HCT116 (cell line): ENCODE measurements around the gene KRI1.

Experiments used
- ATF3 ChIP-seq: IDR thresholded peaks from 2 replicates; pipeline ENCODE4 v1.6.1; 2012
- CTCF ChIP-seq, 3 experiments: fragments of 200-600 bp in 1 of 3; sonication (generic) in 1 of 3; IDR thresholded peaks in 2 of 3; conservative IDR thresholded peaks in 1 of 3; 2 replicates each; pipeline ENCODE4 v1.5.1; 2012 to 2017; ENCODE audit warnings: low read depth in 2 of 3, low read length in 2 of 3, antibody characterized with exemption in 1 of 3, borderline replicate concordance in 1 of 3, control low read depth in 1 of 3, mild to moderate bottlenecking in 1 of 3, mixed read lengths in 1 of 3, mixed run types in 1 of 3, moderate library complexity in 1 of 3; ENCODE audit not compliant: insufficient read depth in 1 of 3
- EZH2 ChIP-seq: fragments of 200-600 bp; sonication (generic); IDR thresholded peaks from 2 replicates; pipeline ENCODE4 v1.6.1; 2017; ENCODE audit warnings: antibody characterized with exemption, mixed run types
- FOSL1 ChIP-seq: IDR thresholded peaks from 2 replicates; pipeline ENCODE4 v1.6.1; 2012; ENCODE audit warnings: low read depth
- JUND ChIP-seq: IDR thresholded peaks from 2 replicates; pipeline ENCODE4 v1.6.1; 2012
- MAX ChIP-seq: IDR thresholded peaks from 2 replicates; pipeline ENCODE4 v1.6.1; 2012
- POLR2A ChIP-seq: IDR thresholded peaks from 2 replicates; pipeline ENCODE4 v1.7.0; 2011; ENCODE audit warnings: borderline replicate concordance; ENCODE audit not compliant: insufficient read depth, insufficient read length; ENCODE audit errors: extremely low read depth
- POLR2AphosphoS5 ChIP-seq: IDR thresholded peaks from 2 replicates; pipeline ENCODE4 v1.6.1; 2011; ENCODE audit warnings: mild to moderate bottlenecking, low read depth, low read length, moderate library complexity
- RAD21 ChIP-seq: IDR thresholded peaks from 2 replicates; pipeline ENCODE4 v1.6.1; 2012; ENCODE audit warnings: low read depth, mild to moderate bottlenecking
- SP1 ChIP-seq: IDR thresholded peaks from 2 replicates; pipeline ENCODE4 v1.6.1; 2012; ENCODE audit warnings: low read depth
- SRF ChIP-seq: IDR thresholded peaks from 2 replicates; pipeline ENCODE4 v1.6.1; 2012; ENCODE audit warnings: low read depth
- TCF7L2 ChIP-seq: IDR thresholded peaks from 2 replicates; pipeline ENCODE4 v1.7.0; 2011; ENCODE audit warnings: borderline replicate concordance, inconsistent platforms; ENCODE audit not compliant: insufficient read depth, insufficient read length; ENCODE audit errors: extremely low read depth
- ZNF274 ChIP-seq: fragments of 200-500 bp; sonication (Bioruptor generic); IDR thresholded peaks from 2 replicates; pipeline ENCODE4 v1.6.1; 2014; ENCODE audit warnings: mild to moderate bottlenecking, low read depth, low read length, inconsistent platforms
- TF ChIP-seq, protein P1 (sequence below): IDR thresholded peaks from 2 replicates; pipeline ENCODE4 v1.6.1; 2012; ENCODE audit warnings: low read depth

- TF ChIP-seq CTCF (IDR thresholded peaks at IDR 0.05 in 2 of 3, conservative IDR thresholded peaks at IDR 0.05 in 1 of 3; ENCODE audit: borderline replicate concordance in 1 of 3, insufficient read depth in 1 of 3, low read depth in 2 of 3, low read length in 2 of 3) = no peak
- TF ChIP-seq MAX = no peak; the same call in 1 of the 2 replicates
- TF ChIP-seq RAD21 = no peak
- peak; percentile 11; the same call in 1 of the 2 replicates for TF ChIP-seq SP1
- no peak for TF ChIP-seq SRF
- TF ChIP-seq EZH2 = no peak
- TF ChIP-seq, protein P1, sequence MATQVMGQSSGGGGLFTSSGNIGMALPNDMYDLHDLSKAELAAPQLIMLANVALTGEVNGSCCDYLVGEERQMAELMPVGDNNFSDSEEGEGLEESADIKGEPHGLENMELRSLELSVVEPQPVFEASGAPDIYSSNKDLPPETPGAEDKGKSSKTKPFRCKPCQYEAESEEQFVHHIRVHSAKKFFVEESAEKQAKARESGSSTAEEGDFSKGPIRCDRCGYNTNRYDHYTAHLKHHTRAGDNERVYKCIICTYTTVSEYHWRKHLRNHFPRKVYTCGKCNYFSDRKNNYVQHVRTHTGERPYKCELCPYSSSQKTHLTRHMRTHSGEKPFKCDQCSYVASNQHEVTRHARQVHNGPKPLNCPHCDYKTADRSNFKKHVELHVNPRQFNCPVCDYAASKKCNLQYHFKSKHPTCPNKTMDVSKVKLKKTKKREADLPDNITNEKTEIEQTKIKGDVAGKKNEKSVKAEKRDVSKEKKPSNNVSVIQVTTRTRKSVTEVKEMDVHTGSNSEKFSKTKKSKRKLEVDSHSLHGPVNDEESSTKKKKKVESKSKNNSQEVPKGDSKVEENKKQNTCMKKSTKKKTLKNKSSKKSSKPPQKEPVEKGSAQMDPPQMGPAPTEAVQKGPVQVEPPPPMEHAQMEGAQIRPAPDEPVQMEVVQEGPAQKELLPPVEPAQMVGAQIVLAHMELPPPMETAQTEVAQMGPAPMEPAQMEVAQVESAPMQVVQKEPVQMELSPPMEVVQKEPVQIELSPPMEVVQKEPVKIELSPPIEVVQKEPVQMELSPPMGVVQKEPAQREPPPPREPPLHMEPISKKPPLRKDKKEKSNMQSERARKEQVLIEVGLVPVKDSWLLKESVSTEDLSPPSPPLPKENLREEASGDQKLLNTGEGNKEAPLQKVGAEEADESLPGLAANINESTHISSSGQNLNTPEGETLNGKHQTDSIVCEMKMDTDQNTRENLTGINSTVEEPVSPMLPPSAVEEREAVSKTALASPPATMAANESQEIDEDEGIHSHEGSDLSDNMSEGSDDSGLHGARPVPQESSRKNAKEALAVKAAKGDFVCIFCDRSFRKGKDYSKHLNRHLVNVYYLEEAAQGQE = no peak
- TF ChIP-seq ATF3 = no peak
- TF ChIP-seq POLR2A = peak; percentile 44
- TF ChIP-seq JUND = no peak
- TF ChIP-seq TCF7L2 = no peak
- peak; percentile 92 for TF ChIP-seq POLR2AphosphoS5
- no peak for TF ChIP-seq ZNF274
- no peak for TF ChIP-seq FOSL1
Measured at GRCh38 chr19:10543420-10544241, 22.2 kb downstream of the KRI1 start, which contains the start of gene ATG4D.
